ENCODE data around the gene RPP25. TPM values are rescaled to one million over a fixed set of nuclear protein-coding genes. Genes with fewer than 3 reads are reported as not detected.

RPP25 gene
- total RNA-seq, 2 experiments from 2014 or later = 7.0 to 7.2 TPM

DNA sequence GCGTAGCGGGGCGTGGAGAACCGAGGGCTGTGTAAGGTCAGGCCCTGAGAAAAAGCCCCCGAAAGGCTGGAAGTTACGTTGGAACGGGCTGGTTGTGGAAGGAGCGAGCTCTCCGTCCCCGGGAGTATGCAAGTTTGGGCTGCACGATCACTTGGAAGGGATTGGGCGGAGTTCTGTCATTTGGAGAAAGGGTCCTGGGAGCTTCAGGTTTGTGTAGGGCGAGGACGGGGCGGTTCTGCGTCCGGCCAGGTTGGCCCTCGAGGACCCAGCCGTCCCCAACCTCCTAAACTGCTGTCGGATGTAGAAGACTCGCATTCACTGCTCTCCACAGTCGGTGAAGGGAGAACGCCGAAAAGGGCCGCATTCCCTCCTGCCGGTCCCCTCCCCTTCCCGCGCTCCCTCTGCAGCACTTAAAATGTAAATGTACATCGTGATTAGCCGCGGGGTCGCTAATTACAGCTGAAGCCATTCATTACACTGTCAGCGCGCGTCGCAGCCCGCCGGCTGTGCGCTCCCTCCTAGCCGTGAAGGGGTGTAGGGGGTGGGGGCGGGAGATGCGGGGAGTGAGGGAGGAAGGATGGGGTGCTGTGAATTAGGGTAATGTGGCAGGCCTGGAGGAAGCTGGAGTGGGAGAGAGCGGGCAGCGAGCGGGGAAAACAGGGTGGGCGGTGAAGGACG lies 2.5 kb upstream of the RPP25 start:
- TF ChIP-seq, protein P1, sequence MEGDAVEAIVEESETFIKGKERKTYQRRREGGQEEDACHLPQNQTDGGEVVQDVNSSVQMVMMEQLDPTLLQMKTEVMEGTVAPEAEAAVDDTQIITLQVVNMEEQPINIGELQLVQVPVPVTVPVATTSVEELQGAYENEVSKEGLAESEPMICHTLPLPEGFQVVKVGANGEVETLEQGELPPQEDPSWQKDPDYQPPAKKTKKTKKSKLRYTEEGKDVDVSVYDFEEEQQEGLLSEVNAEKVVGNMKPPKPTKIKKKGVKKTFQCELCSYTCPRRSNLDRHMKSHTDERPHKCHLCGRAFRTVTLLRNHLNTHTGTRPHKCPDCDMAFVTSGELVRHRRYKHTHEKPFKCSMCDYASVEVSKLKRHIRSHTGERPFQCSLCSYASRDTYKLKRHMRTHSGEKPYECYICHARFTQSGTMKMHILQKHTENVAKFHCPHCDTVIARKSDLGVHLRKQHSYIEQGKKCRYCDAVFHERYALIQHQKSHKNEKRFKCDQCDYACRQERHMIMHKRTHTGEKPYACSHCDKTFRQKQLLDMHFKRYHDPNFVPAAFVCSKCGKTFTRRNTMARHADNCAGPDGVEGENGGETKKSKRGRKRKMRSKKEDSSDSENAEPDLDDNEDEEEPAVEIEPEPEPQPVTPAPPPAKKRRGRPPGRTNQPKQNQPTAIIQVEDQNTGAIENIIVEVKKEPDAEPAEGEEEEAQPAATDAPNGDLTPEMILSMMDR (IDR thresholded peaks at IDR 0.05) = no peak
- Mint-ChIP-seq H3K4me3 (peak overlapping the region; percentile 24), H3K9me3 (no peaks in the 10 kb centered on the region), H3K27ac (no peak overlapping the region), H3K36me3 (ENCODE audit: low read depth) (no peaks in the 10 kb centered on the region), H3K27me3 (peaks cover 35% of the 10 kb centered on the region), H3K4me1 (ENCODE audit: low read depth) (peaks cover 52% of the 10 kb centered on the region)
- ATAC-seq (no peak), DNase-seq (no peak)
- CTCF ChIA-PET = interaction anchor here (1.3 to 6.9 kb wide), 2 partner anchors 9 to 13 kb away, joined by 4 to 36 read pairs; no protein-coding TSS in a partner anchor
- intact Hi-C loops (cut with micrococcal nuclease) = no loop called here
- POLR2A ChIA-PET = no interaction called here

DNA sequence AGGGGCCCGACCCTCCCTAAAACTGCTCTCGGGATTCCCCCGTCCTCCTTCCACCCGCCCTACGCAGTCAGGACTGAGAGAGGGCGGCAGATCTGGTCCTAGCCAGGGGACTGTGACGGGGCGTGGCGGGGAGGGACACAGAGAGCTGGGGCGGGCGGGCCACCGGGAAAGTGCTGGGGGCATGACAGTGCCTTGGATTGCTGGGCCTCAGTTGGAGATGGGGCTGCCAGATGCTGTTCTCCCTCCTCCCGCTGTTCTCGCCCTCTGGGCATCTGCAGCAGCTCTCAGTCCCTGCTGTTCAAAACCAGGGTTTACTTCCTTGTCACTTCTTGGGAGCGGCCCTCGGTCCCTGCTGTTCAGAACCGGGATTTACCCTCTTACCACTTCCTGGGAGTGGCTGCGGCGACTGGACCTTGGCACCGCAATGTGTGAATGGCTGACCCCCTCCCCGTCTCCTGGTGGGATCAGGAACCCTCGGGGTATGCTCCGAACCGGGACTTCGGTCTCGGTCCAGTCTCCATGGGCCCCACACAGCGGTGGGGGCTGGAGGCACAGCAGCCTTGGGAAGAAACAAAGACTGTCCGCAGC lies 1.8 kb upstream of the RPP25 start:
- TF ChIP-seq, protein P1 (IDR thresholded peaks at IDR 0.05) = no peak
- no peaks in the 10 kb centered on the region for H3K9me3 Mint-ChIP-seq
- H3K36me3 Mint-ChIP-seq (ENCODE audit: low read depth) = no peaks in the 10 kb centered on the region
- ChIA-PET CTCF (interaction anchor here (6.9 kb wide), 1 partner anchor 8 kb away, joined by 36 read pairs; no protein-coding TSS in a partner anchor), POLR2A (no interaction called here)
- no peak for ATAC-seq
- peaks cover 54% of the 10 kb centered on the region for H3K4me1 Mint-ChIP-seq (ENCODE audit: low read depth)
- intact Hi-C loops (cut with micrococcal nuclease) = no loop called here
- H3K4me3 Mint-ChIP-seq = peak overlapping the region; percentile 15
- peaks cover 35% of the 10 kb centered on the region for H3K27me3 Mint-ChIP-seq
- peak; percentile 28 for DNase-seq
- H3K27ac Mint-ChIP-seq = no peak overlapping the region

DNA sequence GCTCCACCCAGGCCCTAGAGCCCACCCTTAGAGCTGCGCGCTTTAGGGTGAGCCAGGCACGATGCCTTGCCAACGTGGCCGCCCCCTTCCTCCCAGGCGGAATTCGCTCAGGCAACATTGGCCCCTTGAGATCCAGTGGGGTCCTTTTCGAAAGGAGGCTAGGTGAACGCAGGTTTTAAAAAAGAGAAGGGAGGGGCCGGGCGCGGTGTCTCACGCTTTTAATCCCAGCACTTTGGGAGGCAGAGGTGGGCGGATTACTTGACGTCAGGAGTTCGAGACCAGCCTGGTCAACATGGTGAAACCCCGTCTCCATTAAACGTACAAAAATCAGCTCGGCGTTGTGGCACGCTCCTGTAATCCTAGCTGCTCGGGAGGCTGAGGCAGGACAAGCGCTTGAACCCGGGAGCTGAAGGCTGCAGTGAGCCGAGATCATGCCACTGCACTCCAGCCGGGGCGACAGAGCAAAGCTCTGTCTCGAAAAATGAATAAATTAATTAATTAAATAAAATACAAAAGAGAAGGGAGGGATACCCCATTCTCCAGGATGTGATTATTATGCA lies 984 bp upstream of the RPP25 start:
- Mint-ChIP-seq H3K27ac (no peak overlapping the region), H3K4me3 (peak overlapping the region; percentile 69), H3K36me3 (ENCODE audit: low read depth) (no peaks in the 10 kb centered on the region), H3K27me3 (peaks cover 33% of the 10 kb centered on the region), H3K4me1 (ENCODE audit: low read depth) (peaks cover 54% of the 10 kb centered on the region), H3K9me3 (no peaks in the 10 kb centered on the region)
- intact Hi-C loops (cut with micrococcal nuclease) = no loop called here
- ChIA-PET CTCF (interaction anchor here (0.8 to 2.0 kb wide), 11 partner anchors 19 to 410 kb away, joined by 3 to 7 read pairs (median 3); partner anchors contain the start of genes COX5A, SCAMP5 and ULK3), POLR2A (interaction anchor here (0.8 to 2.5 kb wide), 9 partner anchors 15 to 119 kb away, joined by 3 to 5 read pairs (median 3); partner anchors contain the start of genes COX5A, PPCDC and SCAMP5)
- ATAC-seq = no peak
- peak; percentile 38 for DNase-seq
- TF ChIP-seq, protein P1 (IDR thresholded peaks at IDR 0.05) = no peak

DNA sequence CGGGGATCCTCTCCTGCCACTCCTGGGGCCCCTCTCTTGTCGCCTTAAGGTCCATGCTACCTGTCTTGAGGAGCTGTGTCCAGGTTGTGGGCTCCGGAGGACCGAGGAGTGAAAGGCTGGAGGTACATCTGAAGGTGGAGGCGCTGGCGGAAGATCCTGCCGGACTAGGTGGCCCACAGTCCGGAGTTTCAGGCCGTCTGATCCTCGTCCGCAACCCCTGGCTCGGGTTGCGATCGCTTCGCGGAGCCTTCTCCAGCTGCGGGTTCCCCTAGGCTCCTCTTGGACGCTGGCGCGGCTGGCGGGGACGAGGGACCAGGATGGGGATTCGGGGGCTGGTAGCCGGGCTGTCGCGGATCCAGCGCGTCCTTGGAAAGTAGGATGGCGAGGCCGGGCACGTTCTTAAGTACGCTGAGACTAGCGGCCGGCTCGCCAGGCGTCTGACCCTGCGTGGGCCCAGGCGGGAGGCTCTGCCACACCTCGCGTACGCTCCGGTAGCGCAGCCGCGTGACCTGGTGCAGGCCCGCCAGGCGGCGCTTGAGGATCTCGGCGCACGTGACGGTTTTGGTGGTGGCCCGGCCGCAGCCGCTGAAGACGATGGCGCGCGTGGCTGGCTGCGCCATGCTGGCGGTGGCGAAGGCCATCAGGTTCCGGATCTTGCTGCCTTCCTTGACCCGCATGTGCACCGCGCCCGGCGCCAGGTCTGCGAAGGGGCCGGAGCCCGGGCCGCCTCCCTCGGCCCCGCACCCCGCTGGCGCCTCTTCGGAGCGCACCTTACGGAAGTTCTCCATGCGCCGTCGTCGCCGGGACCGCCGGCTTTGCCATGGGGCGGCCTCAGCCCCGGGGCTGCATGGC lies 550 bp downstream of the RPP25 start:
- intact Hi-C loops (cut with micrococcal nuclease) = no loop called here
- POLR2A ChIA-PET = interaction anchor here (0.6 to 2.5 kb wide), 8 partner anchors 13 to 176 kb away, joined by 3 to 5 read pairs (median 4); partner anchors contain the start of genes PPCDC and SCAMP5

More for the DNA sequence above, 550 bp downstream of the RPP25 start:
- TF ChIP-seq, protein P1 (IDR thresholded peaks at IDR 0.05) = peak; percentile 51
- Mint-ChIP-seq H3K27ac (no peak overlapping the region), H3K4me3 (peak overlapping the region; percentile 69), H3K36me3 (ENCODE audit: low read depth) (no peaks in the 10 kb centered on the region), H3K27me3 (peaks cover 29% of the 10 kb centered on the region), H3K9me3 (no peaks in the 10 kb centered on the region), H3K4me1 (ENCODE audit: low read depth) (peaks cover 47% of the 10 kb centered on the region)
- CTCF ChIA-PET = interaction anchor here (0.9 to 2.4 kb wide), 11 partner anchors 13 to 324 kb away, joined by 3 to 15 read pairs (median 5); partner anchors contain the start of genes COX5A and ULK3
- peak; percentile 74 for DNase-seq
- peak; percentile 37 for ATAC-seq

Data from activated CD8-positive, alpha-beta T cell treated with anti-CD3 and anti-CD28 coated beads for 36 hours (primary cell).